HG02973 (cell line): ENCODE data around the gene CDY2A.
"Not testable (repeated sequence)": the region's sequence is repeated elsewhere in the genome, so short reads cannot be mapped to it uniquely, and the experiment has no call there.

ENCODE experiments used
- ATAC-seq: cut with Tn5 transposase; IDR thresholded peaks from one replicate; pipeline ENCODE4 v1.9.1; 2021; ENCODE audit warnings: moderate library complexity; ENCODE audit not compliant: unreplicated experiment

The CDY2A gene

GRCh38 chrY:18025487-18025886 is at the start of gene CDY2A:
Gene CDY2A (plus strand): TSS chrY:18025787. CDS start chrY:18026115, 328 bp downstream.
- ATAC-seq: not testable (repeated sequence)

- not testable (repeated sequence) for ATAC-seq
Observed at GRCh38 chrY:17997586-17997985, 28.0 kb upstream of the CDY2A start.

GRCh38 chrY:17998266-17998665 is 27.3 kb upstream of the CDY2A start:
- not testable (repeated sequence) for ATAC-seq

- ATAC-seq: not testable (repeated sequence)
Observed at GRCh38 chrY:18023897-18024296, 1.7 kb upstream of the CDY2A start.

- not testable (repeated sequence) for ATAC-seq
Observed at GRCh38 chrY:18028845-18029244, 3.3 kb downstream of the CDY2A start.

- not testable (repeated sequence) for ATAC-seq
Observed at GRCh38 chrY:18030178-18030577, 4.6 kb downstream of the CDY2A start.

- not testable (repeated sequence) for ATAC-seq
Observed at GRCh38 chrY:18034100-18034814, 8.7 kb downstream of the CDY2A start.

- not testable (repeated sequence) for ATAC-seq
Observed at GRCh38 chrY:18034864-18035263, 9.3 kb downstream of the CDY2A start.

- ATAC-seq: not testable (repeated sequence)
Observed at GRCh38 chrY:18044990-18045389, 19.4 kb downstream of the CDY2A start.

- ATAC-seq: not testable (repeated sequence)
Observed at GRCh38 chrY:18048149-18049040, 22.8 kb downstream of the CDY2A start.

GRCh38 chrY:18049061-18049460 is 23.5 kb downstream of the CDY2A start:
- not testable (repeated sequence) for ATAC-seq

GRCh38 chrY:18056473-18056872 is 30.9 kb downstream of the CDY2A start:
- not testable (repeated sequence) for ATAC-seq

GRCh38 chrY:18073464-18073863 is 47.9 kb downstream of the CDY2A start:
- not testable (repeated sequence) for ATAC-seq
